NT2/D1 (cell line): ENCODE results near the gene MTHFD1.

ENCODE experiments used
- SUZ12 ChIP-seq: IDR thresholded peaks from 2 replicates; pipeline ENCODE4 v1.6.1; 2011; ENCODE audit not compliant: insufficient read length, insufficient read depth; ENCODE audit errors: extremely low read depth
- YY1 ChIP-seq: IDR thresholded peaks from 2 replicates; pipeline ENCODE4 v1.6.1; 2011; ENCODE audit not compliant: insufficient read length, insufficient read depth
- ZNF274 ChIP-seq: IDR thresholded peaks from 2 replicates; pipeline ENCODE4 v1.6.1; 2011; ENCODE audit warnings: mild to moderate bottlenecking, low read depth, low read length

- TF ChIP-seq YY1 (no peak), SUZ12 (no peak), ZNF274 (no peak)
These were observed 52.3 kb downstream of the MTHFD1 start for GRCh38 chr14:64440494-64440893.
